ENCODE data around the gene NOL4L.
A peak's percentile ranks its signal among the peaks of the same experiment; 100 is the strongest.

The NOL4L gene

DNA sequence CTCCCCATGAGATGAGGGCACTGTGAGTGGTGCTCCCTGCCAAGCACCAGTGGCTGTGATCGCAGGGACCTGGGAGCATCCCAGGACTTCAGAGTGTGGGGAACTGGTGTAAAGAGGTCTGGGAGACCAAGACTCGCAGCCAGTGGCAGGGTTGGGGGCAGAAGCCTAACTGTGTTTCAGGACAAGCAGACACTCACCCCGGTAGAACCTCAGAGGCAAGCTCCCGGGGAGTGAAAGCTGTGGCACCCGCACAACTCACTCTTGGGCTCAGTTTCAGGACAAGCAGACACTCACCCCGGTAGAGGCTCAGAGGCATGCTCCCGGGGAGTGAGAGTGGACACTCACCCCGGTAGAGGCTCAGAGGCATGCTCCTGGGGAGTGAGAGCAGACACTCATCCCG lies 114.2 kb downstream of the NOL4L start:
- DNase-seq (ENCODE audit: low read depth in 1 of 2, low spot score in 1 of 2), result no peak
- Histone ChIP-seq H3K4me3 (replicated peaks; ENCODE audit: insufficient read depth, low read length) (no peak overlapping the region), H3K27me3 (ENCODE audit: insufficient read depth, poor library complexity, severe bottlenecking) (no peaks in the 10 kb centered on the region), H3K27ac (replicated peaks) (no peak overlapping the region)
- no peak for TF ChIP-seq SPI1 (IDR thresholded peaks at IDR 0.05; ENCODE audit: borderline replicate concordance, low read depth)
- TF ChIP-seq POLR2AphosphoS5 (IDR thresholded peaks at IDR 0.05; ENCODE audit: low read depth), result no peak
- TF ChIP-seq, protein P1, sequence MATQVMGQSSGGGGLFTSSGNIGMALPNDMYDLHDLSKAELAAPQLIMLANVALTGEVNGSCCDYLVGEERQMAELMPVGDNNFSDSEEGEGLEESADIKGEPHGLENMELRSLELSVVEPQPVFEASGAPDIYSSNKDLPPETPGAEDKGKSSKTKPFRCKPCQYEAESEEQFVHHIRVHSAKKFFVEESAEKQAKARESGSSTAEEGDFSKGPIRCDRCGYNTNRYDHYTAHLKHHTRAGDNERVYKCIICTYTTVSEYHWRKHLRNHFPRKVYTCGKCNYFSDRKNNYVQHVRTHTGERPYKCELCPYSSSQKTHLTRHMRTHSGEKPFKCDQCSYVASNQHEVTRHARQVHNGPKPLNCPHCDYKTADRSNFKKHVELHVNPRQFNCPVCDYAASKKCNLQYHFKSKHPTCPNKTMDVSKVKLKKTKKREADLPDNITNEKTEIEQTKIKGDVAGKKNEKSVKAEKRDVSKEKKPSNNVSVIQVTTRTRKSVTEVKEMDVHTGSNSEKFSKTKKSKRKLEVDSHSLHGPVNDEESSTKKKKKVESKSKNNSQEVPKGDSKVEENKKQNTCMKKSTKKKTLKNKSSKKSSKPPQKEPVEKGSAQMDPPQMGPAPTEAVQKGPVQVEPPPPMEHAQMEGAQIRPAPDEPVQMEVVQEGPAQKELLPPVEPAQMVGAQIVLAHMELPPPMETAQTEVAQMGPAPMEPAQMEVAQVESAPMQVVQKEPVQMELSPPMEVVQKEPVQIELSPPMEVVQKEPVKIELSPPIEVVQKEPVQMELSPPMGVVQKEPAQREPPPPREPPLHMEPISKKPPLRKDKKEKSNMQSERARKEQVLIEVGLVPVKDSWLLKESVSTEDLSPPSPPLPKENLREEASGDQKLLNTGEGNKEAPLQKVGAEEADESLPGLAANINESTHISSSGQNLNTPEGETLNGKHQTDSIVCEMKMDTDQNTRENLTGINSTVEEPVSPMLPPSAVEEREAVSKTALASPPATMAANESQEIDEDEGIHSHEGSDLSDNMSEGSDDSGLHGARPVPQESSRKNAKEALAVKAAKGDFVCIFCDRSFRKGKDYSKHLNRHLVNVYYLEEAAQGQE (IDR thresholded peaks at IDR 0.05; ENCODE audit: insufficient replicate concordance, low read depth), result no peak
- no peak for TF ChIP-seq GABPA (IDR thresholded peaks at IDR 0.05; ENCODE audit: low read depth)
- TF ChIP-seq, protein P2, sequence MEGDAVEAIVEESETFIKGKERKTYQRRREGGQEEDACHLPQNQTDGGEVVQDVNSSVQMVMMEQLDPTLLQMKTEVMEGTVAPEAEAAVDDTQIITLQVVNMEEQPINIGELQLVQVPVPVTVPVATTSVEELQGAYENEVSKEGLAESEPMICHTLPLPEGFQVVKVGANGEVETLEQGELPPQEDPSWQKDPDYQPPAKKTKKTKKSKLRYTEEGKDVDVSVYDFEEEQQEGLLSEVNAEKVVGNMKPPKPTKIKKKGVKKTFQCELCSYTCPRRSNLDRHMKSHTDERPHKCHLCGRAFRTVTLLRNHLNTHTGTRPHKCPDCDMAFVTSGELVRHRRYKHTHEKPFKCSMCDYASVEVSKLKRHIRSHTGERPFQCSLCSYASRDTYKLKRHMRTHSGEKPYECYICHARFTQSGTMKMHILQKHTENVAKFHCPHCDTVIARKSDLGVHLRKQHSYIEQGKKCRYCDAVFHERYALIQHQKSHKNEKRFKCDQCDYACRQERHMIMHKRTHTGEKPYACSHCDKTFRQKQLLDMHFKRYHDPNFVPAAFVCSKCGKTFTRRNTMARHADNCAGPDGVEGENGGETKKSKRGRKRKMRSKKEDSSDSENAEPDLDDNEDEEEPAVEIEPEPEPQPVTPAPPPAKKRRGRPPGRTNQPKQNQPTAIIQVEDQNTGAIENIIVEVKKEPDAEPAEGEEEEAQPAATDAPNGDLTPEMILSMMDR (IDR thresholded peaks at IDR 0.05; ENCODE audit: insufficient read depth, low read length), result no peak

DNA sequence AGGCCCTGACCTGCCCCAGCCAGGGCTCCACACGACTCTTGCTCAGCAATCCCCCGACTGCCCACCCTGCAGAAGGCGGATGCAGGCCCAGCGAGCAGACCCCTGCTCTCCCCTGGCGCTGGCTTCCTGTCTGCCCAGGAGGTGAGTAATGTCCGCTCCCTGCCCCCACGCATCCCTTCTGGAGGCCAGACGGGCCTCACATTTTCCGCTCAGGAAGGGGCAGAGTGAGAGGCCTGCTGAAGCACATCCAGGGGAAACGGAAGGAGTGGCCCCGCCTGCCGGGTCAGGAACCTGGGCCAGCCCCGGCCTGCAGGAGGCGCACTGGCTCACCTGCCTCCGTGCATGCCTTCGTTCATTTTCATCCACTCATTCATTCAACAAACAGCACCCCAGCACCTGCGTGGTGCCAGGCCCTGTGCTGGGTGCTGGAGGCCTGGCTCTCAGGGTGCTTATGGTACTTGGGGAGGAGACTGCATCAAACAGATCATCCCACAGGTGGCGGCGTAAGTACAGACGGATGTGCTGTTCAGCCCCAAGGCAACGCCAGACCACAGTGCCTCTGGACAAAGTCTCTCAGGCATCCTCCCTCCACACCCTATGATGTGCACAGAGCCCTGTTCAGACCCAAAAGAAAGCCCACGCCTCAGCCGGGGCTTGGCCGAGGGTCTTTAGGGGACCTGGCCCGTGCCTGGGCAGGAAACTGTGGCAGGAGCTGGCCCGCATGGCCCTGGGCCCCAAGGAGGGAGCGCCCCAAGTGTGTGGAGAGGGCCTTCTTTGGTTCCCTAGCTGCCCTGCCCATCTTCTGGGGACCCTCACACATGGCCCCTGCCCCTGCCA lies 114.9 kb downstream of the NOL4L start:
- Histone ChIP-seq H3K4me3 (replicated peaks; ENCODE audit: insufficient read depth, low read length) (no peak overlapping the region), H3K27ac (replicated peaks) (no peak overlapping the region), H3K27me3 (ENCODE audit: insufficient read depth, poor library complexity, severe bottlenecking) (no peaks in the 10 kb centered on the region)
- TF ChIP-seq POLR2AphosphoS5 (IDR thresholded peaks at IDR 0.05; ENCODE audit: low read depth), result no peak
- TF ChIP-seq, protein P1 (IDR thresholded peaks at IDR 0.05; ENCODE audit: insufficient replicate concordance, low read depth), result no peak
- TF ChIP-seq SPI1 (IDR thresholded peaks at IDR 0.05; ENCODE audit: borderline replicate concordance, low read depth), result no peak
- TF ChIP-seq, protein P2 (IDR thresholded peaks at IDR 0.05; ENCODE audit: insufficient read depth, low read length), result no peak
- TF ChIP-seq GABPA (IDR thresholded peaks at IDR 0.05; ENCODE audit: low read depth), result no peak
- DNase-seq (ENCODE audit: low read depth in 1 of 2, low spot score in 1 of 2), result peak; percentile 22 to 60

DNA sequence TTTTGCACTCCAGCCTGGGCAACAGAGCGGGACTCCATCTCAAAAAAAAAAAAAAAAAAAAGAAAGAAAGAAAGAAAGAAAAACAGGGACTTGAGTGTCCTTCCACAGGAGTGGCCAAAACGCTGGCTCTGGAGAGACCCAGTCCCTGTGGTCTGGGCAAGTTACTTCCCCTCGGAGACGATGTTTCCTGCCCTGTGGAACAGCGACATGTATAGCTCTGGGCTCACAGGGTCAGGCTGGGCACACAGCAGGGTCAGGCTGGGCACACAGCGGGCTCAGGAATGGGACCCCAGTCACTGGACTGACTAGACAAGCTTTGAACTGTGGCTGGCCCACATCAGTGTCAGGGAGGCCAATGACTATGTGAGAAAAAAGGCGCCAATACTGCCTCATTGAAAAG lies 116.3 kb downstream of the NOL4L start:
- Histone ChIP-seq H3K27ac (replicated peaks) (no peak overlapping the region), H3K27me3 (ENCODE audit: insufficient read depth, poor library complexity, severe bottlenecking) (no peaks in the 10 kb centered on the region), H3K4me3 (replicated peaks; ENCODE audit: insufficient read depth, low read length) (no peak overlapping the region)
- no peak for DNase-seq (ENCODE audit: low read depth in 1 of 2, low spot score in 1 of 2)
- TF ChIP-seq, protein P1 (IDR thresholded peaks at IDR 0.05; ENCODE audit: insufficient replicate concordance, low read depth), result no peak
- TF ChIP-seq, protein P2 (IDR thresholded peaks at IDR 0.05; ENCODE audit: insufficient read depth, low read length), result no peak
- TF ChIP-seq POLR2AphosphoS5 (IDR thresholded peaks at IDR 0.05; ENCODE audit: low read depth) (no peak), SPI1 (IDR thresholded peaks at IDR 0.05; ENCODE audit: borderline replicate concordance, low read depth) (no peak), GABPA (IDR thresholded peaks at IDR 0.05; ENCODE audit: low read depth) (no peak)

Data from HL-60 (cell line).